Measurements from ENCODE around the gene ZNF407.

Gene ZNF407

DNA sequence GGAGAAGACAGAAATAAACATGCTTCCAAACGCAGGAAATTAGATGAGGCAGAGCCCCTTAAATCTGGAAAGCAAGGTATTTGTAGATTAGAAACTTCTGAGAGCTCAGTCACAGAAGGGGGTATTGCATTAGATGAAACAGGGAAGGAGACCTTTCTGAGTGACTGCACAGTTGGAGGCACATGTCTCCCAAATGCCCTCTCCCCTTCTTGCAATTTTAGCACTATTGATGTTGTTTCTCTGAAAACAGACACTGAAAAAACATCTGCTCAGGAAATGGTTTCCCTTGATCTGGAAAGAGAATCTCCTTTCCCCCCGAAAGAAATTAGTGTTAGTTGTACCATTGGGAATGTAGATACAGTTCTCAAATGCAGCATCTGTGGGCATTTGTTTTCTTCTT is 33.5 kb downstream of the ZNF407 start:
- no peak for DNase-seq (ENCODE audit: low spot score)

DNA sequence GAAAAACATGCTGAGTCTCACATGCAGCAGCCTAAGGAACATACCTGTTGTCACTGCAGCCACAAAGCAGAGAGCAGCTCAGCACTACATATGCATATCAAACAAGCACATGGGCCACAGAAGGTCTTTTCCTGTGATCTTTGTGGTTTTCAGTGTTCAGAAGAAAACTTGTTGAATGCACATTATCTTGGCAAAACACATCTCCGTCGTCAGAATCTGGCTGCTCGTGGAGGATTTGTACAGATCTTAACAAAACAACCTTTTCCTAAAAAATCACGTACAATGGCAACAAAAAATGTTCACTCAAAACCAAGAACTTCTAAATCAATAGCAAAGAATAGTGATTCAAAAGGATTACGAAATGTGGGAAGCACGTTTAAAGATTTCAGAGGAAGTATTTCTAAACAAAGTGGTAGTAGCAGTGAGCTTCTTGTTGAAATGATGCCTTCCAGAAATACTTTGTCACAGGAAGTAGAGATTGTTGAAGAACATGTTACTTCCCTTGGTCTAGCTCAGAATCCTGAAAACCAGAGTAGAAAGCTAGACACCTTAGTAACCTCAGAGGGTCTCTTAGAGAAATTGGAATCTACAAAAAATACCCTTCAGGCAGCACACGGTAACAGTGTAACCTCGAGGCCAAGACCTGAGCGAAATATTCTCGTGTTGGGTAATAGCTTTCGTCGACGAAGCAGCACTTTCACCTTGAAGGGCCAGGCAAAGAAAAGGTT is 34.1 kb downstream of the ZNF407 start:
- no peak for DNase-seq (ENCODE audit: low spot score)

DNA sequence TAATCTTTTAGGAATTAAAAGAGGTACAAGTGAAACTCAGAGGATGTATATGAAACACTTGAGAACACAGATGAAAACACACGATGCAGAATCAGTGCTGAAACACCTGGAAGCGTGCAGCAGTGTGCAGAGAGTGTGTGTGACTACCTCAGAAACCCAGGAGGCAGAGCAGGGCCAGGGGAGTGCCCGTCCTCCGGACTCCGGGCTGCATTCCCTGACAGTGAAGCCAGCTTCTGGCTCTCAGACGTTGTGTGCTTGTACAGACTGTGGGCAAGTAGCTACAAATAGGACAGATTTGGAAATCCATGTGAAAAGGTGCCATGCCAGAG is 34.6 kb downstream of the ZNF407 start:
- no peak for DNase-seq (ENCODE audit: low spot score)

DNA sequence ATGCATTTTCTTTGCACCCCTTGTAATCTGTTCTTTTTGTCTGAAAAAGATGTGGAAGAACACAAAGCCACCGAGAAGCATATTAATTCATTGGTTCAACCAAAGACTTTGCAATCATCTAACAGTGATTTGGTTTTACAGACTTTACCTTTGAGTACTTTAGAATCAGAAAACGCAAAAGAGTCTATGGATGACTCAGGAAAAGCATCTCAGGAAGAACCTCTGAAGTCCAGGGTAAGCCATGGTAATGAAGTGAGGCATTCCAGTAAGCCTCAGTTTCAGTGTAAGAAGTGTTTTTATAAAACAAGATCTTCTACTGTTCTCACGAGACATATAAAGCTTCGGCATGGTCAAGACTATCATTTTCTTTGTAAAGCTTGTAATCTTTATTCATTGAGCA is 35.2 kb downstream of the ZNF407 start:
- no peak for DNase-seq (ENCODE audit: low spot score)

DNA sequence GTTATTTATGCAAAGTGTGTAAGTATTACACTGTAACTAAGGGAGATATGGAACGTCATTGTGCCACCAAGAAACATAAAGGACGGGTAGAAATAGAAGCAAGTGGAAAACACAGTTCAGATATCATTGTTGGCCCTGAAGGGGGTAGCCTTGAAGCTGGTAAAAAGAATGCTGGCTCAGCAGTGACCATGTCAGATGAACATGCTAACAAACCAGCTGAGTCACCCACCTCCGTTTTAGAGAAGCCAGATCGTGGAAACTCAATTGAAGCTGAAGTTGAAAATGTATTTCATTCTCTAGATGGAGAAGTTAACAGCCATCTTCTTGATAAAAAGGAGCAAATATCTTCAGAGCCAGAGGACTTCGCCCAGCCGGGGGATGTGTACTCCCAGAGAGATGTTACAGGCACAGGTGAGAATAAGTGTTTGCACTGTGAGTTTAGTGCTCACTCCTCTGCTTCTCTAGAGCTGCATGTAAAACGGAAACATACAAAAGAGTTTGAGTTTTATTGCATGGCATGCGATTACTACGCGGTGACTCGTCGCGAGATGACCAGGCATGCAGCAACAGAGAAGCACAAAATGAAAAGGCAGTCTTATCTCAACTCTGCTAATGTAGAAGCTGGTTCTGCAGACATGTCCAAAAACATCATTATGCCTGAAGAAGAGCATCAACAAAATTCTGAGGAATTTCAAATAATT is 36.1 kb downstream of the ZNF407 start:
- DNase-seq (ENCODE audit: low spot score), result no peak

DNA sequence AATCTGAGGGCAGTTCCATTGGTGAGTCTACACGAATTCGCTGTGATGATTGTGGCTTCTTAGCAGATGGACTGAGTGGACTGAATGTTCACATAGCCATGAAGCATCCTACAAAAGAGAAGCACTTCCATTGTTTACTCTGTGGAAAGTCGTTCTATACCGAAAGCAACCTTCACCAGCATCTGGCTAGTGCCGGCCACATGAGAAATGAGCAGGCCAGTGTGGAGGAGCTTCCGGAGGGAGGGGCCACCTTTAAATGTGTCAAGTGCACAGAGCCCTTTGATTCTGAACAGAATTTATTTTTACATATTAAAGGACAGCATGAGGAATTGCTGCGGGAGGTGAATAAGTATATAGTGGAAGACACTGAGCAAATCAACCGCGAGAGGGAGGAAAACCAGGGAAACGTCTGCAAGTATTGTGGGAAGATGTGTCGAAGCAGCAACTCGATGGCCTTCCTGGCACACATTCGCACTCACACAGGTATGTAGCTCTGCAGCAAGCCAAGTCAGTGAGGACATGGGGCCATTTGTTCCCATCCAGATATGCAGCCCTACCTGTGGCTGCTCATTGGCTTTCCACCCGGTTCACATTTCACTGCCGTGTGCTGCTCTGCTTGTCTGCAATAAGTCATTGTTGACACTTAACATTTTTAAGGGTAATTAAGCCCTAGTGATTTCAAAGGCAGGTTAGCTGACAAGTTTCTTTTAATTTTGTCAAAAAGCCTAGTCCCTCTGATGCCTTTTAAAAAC is 37.7 kb downstream of the ZNF407 start:
- DNase-seq (ENCODE audit: low spot score), result no peak

DNA sequence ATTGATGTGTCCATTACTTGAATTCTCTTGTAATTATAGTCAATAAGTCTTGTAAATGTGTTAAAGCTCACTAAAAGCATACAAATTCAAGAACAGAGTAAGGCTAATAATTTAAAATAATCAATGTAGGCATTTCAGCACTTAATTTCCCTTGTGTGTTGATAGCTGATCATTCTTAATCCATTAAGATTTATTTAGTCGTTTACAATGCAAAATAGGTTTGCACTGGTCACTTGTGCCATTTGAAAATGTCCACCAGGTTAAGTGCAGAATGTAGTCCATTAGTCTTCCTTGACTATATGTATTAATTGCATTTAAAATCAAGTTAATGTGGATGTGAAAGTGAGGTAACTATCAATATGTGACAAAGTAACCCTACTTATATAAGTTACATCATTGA is 39.4 kb downstream of the ZNF407 start:
- DNase-seq (ENCODE audit: low spot score), result no peak

DNA sequence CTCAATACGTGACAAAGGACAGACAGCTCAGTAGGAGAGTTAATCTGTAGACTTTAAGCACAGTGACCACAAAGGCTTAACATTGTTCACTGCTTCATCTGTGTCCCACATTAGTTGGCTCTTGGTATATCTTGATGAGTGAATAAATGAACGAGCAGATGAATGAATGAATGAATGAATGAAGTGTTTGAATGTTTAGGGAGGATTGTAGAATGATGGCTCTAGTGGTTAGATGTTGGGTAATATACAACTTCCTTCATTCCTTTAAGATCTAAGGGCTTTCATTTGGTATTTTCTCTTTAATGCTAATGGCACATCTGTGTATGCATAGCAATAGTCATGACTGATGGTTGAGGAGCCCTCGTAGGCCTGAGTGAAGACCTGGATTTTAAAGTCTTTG is 40.5 kb downstream of the ZNF407 start:
- no peak for DNase-seq (ENCODE audit: low spot score)

DNA sequence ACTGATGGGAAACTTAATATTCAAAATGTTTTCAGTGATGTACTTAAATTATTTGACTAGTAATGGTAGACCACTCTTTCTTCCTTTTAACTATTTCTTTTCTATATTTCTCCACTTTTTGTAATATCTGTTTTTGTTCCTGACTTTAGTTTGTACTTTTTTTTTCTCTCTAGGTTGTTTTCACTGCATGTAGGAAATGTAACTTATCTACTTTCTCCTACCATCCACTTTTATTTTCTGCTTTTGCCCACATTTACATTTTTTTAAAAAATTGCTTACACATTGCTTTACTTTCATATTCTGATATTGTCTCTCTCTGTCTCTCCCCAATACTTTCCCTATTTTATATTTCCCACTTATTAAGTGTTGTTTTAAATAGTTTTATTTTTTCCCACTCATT is 47.0 kb downstream of the ZNF407 start:
- no peak for DNase-seq (ENCODE audit: low spot score)

DNA sequence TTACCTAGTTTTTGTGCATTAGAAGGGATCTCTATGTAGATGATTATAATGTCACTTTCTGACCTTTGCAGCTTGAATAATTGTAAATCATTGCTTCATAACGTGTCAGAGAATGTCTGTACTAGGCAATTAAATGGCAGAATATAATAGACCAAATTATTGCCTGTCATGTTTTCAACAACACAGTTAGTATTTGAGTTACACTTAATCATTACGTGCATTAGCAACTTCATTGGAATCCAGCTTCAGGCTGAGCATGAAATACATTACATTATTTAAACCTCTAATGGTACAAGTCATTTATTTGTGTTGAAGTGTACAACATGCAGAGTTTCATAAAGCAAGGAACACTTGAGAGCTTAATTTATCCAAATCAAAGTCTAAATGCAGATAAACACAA is 48.0 kb downstream of the ZNF407 start:
- no peak for DNase-seq (ENCODE audit: low spot score)

DNA sequence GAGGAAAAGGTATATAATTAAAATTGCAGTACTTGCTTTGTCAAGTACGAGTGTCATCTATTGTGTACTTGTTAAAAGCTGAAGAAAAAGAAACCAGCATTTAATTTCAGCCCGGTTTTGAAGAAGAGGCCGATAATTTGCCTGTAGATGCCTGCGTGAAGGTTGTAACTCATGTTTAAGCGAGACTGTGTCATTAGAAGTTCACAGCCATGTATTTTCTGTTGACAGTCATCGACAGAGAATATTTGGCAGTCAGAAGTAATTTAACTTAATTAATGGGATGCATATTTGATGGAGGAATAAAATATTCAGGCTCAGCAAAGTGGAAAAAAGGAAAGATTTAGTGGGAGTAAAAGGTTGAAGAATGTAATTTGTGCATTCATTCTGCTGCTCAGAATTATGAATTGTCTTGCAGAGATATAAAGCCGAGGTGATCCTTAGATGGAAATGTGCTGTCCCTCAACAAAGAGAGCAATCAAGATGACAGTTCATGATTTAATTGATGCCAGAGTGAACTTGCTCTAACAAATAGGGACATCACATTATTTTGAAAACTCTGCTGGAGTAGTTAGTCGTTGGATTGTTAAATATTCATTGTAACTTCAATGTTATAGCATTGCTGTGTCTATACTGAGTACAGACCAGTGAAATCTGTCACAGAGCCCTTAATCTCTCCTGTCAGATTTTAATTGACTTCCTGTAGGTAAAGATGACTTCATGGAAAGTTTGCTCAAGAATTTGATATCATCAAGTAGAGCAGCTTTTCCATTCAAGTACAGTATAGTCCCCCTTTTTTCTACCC is 53.9 kb downstream of the ZNF407 start:
- no peak for DNase-seq (ENCODE audit: low spot score)

DNA sequence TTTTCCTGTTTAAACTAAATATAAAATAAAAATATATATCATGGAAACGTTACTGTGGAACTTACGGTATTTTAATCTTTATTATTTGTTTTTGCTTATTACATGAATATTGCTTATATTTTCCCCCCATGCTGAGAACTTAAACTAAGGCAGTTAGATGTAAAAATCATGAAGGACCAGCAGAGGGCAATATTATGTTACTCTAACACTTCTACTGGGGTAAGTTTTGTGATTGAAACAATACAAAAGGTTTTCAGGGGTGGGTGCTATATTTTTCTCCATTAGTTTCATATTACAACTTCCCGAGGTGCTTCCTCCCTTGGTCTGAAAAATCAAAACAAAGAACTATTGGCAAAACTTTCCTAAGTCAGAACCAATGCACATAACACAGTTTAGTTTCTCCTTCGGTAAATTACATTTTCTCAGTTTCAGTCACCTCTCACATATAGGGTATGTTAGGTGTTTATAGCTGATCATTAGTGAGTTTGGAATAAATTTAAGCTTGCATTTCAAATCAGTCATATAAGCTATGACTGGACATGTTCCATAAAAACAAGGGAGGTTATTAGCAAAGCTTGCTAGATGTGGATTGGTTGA is 54.8 kb downstream of the ZNF407 start:
- DNase-seq (ENCODE audit: low spot score), result peak; percentile 28

DNA sequence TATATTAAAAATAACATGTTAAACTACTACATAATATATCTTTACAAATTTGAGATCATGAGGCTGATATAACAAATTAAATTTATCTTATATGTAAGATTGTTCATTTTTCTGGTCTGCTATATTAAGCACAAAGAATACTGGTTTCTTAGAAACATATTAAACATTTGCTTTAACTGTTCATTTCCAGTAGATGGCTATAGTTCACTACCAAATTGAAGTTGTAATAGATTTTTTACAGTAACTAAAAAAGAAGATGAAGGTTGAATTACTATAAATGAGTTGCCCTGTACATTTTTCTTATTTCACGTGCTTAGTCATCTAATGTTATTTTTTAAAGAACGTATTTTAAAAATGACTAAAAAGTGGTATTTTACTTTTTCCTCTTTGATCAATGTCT is 57.0 kb downstream of the ZNF407 start:
- no peak for DNase-seq (ENCODE audit: low spot score)

DNA sequence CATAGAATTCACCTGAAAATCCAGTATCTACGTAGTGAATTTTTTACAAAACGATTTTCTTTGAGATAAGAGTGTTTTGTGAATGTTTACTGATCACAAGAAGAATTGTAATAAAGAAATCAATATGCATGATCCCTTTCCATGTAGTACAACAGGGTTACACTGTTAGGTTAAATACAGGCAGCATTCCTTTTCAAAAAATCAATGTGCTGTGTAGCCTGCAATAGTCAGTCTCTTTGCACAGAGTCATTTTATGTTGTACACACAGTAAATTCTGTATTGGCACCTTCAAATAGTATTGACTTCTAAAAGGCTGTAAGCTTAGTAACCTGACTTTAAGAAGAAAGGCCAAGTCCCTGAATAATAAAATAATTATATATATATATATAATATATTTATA is 63.3 kb downstream of the ZNF407 start:
- no peak for DNase-seq (ENCODE audit: low spot score)

DNA sequence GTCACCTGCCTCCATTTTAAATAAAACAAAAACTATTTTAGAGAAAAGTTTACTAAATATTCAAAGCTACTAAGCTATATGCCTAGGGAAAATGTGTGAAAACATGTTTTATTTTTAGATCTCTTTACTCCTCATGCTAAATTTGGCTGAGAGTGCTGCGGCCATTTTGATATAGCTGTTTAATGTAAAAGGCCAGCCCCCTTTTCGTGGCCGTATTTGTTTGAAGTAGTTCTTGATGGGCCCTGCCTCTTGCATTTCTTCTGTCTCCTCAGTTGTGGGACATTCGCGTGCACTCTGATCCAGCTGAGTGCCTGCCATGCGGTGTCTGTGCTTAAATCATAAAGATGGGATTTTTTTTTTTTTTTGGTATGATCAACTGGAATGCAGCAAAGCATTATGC is 64.0 kb downstream of the ZNF407 start:
- no peak for DNase-seq (ENCODE audit: low spot score)

DNA sequence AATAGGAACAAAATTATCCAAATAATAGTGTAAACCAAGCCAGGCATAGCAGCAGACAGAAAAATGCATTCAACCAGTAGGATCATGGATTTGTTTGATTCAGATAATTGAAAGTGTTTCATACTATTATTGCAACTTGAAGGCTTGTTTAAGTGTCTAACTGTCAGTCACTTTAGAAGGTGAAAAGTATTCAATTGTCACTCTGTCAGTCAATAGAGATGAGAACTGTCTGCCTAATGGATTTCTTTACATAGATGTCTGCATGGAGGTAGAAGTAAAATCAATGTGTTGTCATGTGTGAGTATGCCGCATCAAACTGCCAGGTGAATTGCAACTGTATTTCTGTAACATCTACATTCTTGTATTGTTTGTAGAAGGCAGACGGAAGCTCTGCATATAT is 65.0 kb downstream of the ZNF407 start:
- no peak for DNase-seq (ENCODE audit: low spot score)

DNA sequence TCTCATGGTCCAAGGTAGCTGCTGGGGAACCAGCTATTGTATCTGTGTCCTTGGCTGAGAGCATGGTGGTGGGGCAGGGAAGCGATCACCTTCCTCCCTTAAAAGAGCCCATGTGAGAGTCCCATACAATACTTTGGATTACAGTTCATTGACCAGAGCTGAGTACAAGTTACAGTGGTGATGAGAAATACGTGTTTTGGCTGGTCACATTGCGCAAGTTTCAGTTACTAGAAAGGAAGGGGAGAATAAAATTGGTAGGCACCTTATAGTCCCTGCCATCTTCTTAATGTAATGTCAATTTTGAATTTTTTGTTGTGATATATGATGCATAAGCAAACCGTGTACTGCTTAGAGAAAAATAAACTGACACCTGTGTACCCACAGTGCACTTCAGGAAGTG is 67.7 kb downstream of the ZNF407 start:
- no peak for DNase-seq (ENCODE audit: low spot score)

DNA sequence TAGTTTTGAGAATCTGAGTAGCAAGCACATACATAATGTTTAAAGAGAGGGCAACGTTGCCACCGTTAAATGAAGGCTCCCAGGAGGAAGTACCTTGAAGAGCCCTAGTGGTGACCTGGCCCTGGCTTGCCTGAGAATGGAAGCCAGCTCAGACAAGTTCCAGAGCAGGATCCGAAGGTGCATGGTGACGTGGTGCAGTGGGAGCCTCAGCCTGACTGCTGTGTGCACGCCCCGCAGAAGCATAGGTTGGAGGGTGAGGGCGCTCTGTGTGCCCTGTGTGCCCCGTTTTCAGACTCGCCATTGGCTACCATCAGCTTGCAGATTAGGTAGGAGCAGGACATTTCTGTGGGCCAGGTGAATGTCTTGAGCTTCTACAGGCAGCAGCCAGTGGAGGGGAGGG is 68.2 kb downstream of the ZNF407 start:
- no peak for DNase-seq (ENCODE audit: low spot score)

DNA sequence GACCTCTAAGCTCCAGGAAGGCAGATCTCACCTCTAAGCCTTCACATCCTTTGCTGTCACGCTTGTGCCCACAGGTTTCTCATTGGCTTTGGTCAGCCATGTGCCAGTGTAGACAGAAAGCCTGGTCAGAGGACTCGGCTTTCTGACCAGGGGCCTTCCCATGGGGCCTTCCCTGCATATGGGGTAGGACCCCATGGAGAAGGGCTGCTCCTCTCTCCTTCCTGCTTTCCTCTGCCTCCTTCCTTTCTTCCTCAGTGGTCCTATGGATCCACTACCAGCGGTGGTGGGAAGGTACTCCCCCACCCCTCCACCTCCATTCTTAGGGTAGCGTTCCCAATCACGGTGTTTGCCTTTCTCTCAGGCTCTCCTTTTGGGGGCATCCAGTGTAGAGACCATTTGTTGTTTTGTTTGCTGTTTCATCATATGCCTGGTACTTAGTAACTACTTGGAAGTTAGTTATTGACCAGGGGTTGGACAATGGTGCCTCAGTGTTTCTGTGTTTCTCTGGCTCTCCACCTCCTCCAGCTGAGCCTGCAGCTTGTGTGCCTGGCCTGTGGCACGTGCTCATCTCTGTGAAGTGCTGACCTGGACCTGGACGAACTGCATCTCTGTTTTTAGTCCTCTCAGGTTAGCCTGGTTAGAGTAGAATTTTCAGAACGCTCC is 71.6 kb downstream of the ZNF407 start:
- DNase-seq (ENCODE audit: low spot score), result no peak

DNA sequence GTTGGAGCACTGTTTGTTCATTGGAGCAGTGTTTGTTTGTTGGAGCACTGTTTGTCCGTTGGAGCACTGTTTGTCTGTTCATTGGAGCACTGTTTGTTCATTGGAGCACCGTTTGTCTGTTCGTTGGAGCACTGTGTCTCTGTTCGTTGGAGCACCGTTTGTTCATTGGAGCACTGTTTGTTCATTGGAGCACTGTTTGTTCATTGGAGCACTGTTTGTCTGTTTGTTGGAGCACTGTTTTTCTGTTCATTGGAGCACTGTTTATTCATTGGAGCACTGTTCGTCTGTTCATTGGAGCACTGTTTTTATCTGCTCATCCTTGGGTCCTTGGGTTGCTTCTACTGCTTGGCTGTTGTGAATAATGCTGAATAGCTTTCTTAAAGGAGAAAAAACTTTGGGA is 74.7 kb downstream of the ZNF407 start:
- DNase-seq (ENCODE audit: low spot score), result no peak

DNA sequence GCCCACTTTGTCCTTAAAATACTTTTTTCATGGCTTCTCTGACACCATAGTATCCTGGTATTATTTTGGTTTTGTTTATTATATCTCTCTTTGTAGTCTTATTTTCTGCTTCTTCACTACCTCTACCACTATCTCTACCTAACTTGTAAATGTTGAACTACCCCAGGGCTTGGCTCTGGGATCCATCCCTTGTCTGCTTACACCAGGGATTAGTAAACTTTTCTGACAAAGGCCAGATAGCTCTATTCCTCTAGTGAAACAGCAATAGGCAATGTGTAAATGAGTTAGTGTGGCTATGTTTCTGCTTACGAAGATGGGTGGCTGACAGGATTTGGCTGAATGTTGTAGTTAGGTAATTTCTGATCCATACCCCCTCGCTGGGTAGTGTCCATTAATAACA is 76.8 kb downstream of the ZNF407 start:
- DNase-seq (ENCODE audit: low spot score), result no peak
